Measurements from ENCODE around the gene PAPPA. TPM values are rescaled to one million over a fixed set of nuclear protein-coding genes. Genes with fewer than 3 reads are reported as not detected.

Gene PAPPA
- total RNA-seq, 1 experiment from 2014 or later = 2.5 TPM

- Histone ChIP-seq H3K27ac (no peak overlapping the region), H3K4me1 (no peaks in the 10 kb centered on the region), H3K36me3 (no peaks in the 10 kb centered on the region), H3K4me3 (no peak overlapping the region), H3K27me3 (no peaks in the 10 kb centered on the region), H3K9me3 (replicated peaks) (no peaks in the 10 kb centered on the region)
- no peak for DNase-seq
Observed at GRCh38 chr9:116142706-116143492, 10.7 kb upstream of the PAPPA start.

GRCh38 chr9:116144038-116144437 lies 9.6 kb upstream of the PAPPA start:
- no peaks in the 10 kb centered on the region for H3K9me3 ChIP-seq (replicated peaks)
- H3K4me1 ChIP-seq = no peaks in the 10 kb centered on the region; the same call in 1 of the 2 replicates
- no peak overlapping the region for H3K4me3 ChIP-seq
- H3K36me3 ChIP-seq = no peaks in the 10 kb centered on the region
- no peak for DNase-seq
- H3K27me3 ChIP-seq = no peaks in the 10 kb centered on the region
- no peak overlapping the region for H3K27ac ChIP-seq

GRCh38 chr9:116144555-116144954 lies 9.0 kb upstream of the PAPPA start:
- H3K27ac ChIP-seq = no peak overlapping the region
- DNase-seq = no peak
- no peaks in the 10 kb centered on the region for H3K27me3 ChIP-seq
- H3K4me3 ChIP-seq = no peak overlapping the region
- no peaks in the 10 kb centered on the region for H3K9me3 ChIP-seq (replicated peaks)
- no peaks in the 10 kb centered on the region; the same call in 1 of the 2 replicates for H3K4me1 ChIP-seq
- no peaks in the 10 kb centered on the region for H3K36me3 ChIP-seq

GRCh38 chr9:116145036-116145435 lies 8.6 kb upstream of the PAPPA start:
- no peaks in the 10 kb centered on the region for H3K9me3 ChIP-seq (replicated peaks)
- H3K27me3 ChIP-seq = no peaks in the 10 kb centered on the region
- no peaks in the 10 kb centered on the region; the same call in 1 of the 2 replicates for H3K4me1 ChIP-seq
- no peaks in the 10 kb centered on the region for H3K36me3 ChIP-seq
- no peak overlapping the region for H3K4me3 ChIP-seq
- DNase-seq = no peak
- no peak overlapping the region for H3K27ac ChIP-seq

- H3K27ac ChIP-seq = no peak overlapping the region
- DNase-seq = no peak
- no peaks in the 10 kb centered on the region for H3K27me3 ChIP-seq
- H3K36me3 ChIP-seq = no peaks in the 10 kb centered on the region
- H3K4me1 ChIP-seq = peaks cover 14% of the 10 kb centered on the region
- H3K4me3 ChIP-seq = no peak overlapping the region
- H3K9me3 ChIP-seq (replicated peaks) = no peaks in the 10 kb centered on the region
Observed at GRCh38 chr9:116147821-116148220, 5.8 kb upstream of the PAPPA start.

- peaks cover 17% of the 10 kb centered on the region for H3K4me1 ChIP-seq
- H3K27ac ChIP-seq = no peak overlapping the region
- H3K9me3 ChIP-seq (replicated peaks) = no peaks in the 10 kb centered on the region
- peak; percentile 39 to 71 for DNase-seq
- H3K27me3 ChIP-seq = no peaks in the 10 kb centered on the region
- no peak overlapping the region for H3K4me3 ChIP-seq
- no peaks in the 10 kb centered on the region for H3K36me3 ChIP-seq
Observed at GRCh38 chr9:116149844-116150243, 3.7 kb upstream of the PAPPA start.

GRCh38 chr9:116151199-116151598 lies 2.4 kb upstream of the PAPPA start:
- Histone ChIP-seq H3K4me1 (peaks cover 17% of the 10 kb centered on the region), H3K36me3 (no peaks in the 10 kb centered on the region), H3K4me3 (no peak overlapping the region), H3K9me3 (replicated peaks) (no peaks in the 10 kb centered on the region), H3K27ac (no peak overlapping the region), H3K27me3 (no peaks in the 10 kb centered on the region)
- no peak for DNase-seq

- Histone ChIP-seq H3K36me3 (no peaks in the 10 kb centered on the region), H3K27me3 (no peaks in the 10 kb centered on the region), H3K9me3 (replicated peaks) (no peaks in the 10 kb centered on the region), H3K4me3 (no peak overlapping the region), H3K27ac (peak overlapping the region; percentile 3; the same call in 1 of the 2 replicates), H3K4me1 (peaks cover 17% of the 10 kb centered on the region)
- DNase-seq = peak in 1 of 2 experiments; percentile 42
Observed at GRCh38 chr9:116151966-116152381, 1.6 kb upstream of the PAPPA start.

GRCh38 chr9:116152390-116152789 lies 1.2 kb upstream of the PAPPA start:
- DNase-seq = peak in 1 of 2 experiments; percentile 66
- H3K27me3 ChIP-seq = no peaks in the 10 kb centered on the region
- H3K9me3 ChIP-seq (replicated peaks) = no peaks in the 10 kb centered on the region
- H3K4me1 ChIP-seq = peaks cover 17% of the 10 kb centered on the region
- no peaks in the 10 kb centered on the region for H3K36me3 ChIP-seq
- H3K27ac ChIP-seq = peak overlapping the region; percentile 3; the same call in 1 of the 2 replicates
- no peak overlapping the region for H3K4me3 ChIP-seq

GRCh38 chr9:116152941-116153764 lies 438 bp upstream of the PAPPA start:
- Histone ChIP-seq H3K27me3 (no peaks in the 10 kb centered on the region), H3K9me3 (replicated peaks) (no peaks in the 10 kb centered on the region), H3K36me3 (no peaks in the 10 kb centered on the region), H3K4me1 (peaks cover 17% of the 10 kb centered on the region), H3K27ac (no peak overlapping the region; the same call in 1 of the 2 replicates), H3K4me3 (peak overlapping the region; percentile 69)
- DNase-seq = peak in 1 of 2 experiments; percentile 43

GRCh38 chr9:116154334-116154975 lies 864 bp downstream of the PAPPA start:
- no peaks in the 10 kb centered on the region for H3K27me3 ChIP-seq
- H3K9me3 ChIP-seq (replicated peaks) = no peaks in the 10 kb centered on the region
- H3K36me3 ChIP-seq = no peaks in the 10 kb centered on the region
- H3K27ac ChIP-seq = peak overlapping the region; percentile 41
- DNase-seq = peak; percentile 51 to 68
- H3K4me1 ChIP-seq = peaks cover 17% of the 10 kb centered on the region
- peak overlapping the region; percentile 69 for H3K4me3 ChIP-seq

GRCh38 chr9:116154976-116155697 lies 1.5 kb downstream of the PAPPA start:
- Histone ChIP-seq H3K4me3 (peak overlapping the region; percentile 69), H3K27me3 (no peaks in the 10 kb centered on the region), H3K4me1 (peaks cover 17% of the 10 kb centered on the region), H3K36me3 (no peaks in the 10 kb centered on the region), H3K9me3 (replicated peaks) (no peaks in the 10 kb centered on the region), H3K27ac (peak overlapping the region; percentile 41)
- peak; percentile 45 to 66 for DNase-seq

- peak; percentile 18 to 69 for DNase-seq
- H3K27me3 ChIP-seq = no peaks in the 10 kb centered on the region
- H3K4me3 ChIP-seq = peak overlapping the region; percentile 69
- peaks cover 17% of the 10 kb centered on the region for H3K4me1 ChIP-seq
- no peaks in the 10 kb centered on the region for H3K36me3 ChIP-seq
- H3K9me3 ChIP-seq (replicated peaks) = no peaks in the 10 kb centered on the region
- peak overlapping the region; percentile 41 for H3K27ac ChIP-seq
Observed at GRCh38 chr9:116155698-116156039, 2.1 kb downstream of the PAPPA start.

- Histone ChIP-seq H3K9me3 (replicated peaks) (no peaks in the 10 kb centered on the region), H3K4me1 (peaks cover 12% of the 10 kb centered on the region), H3K4me3 (peak overlapping the region; percentile 69), H3K27ac (peak overlapping the region; percentile 13; the same call in 1 of the 2 replicates), H3K27me3 (no peaks in the 10 kb centered on the region), H3K36me3 (no peaks in the 10 kb centered on the region)
- peak; percentile 64 to 82 for DNase-seq
Observed at GRCh38 chr9:116156621-116157314, 3.2 kb downstream of the PAPPA start.
